H1 (cell line): ENCODE data around the gene KCNC2.

ENCODE experiments used
- EZH2 ChIP-seq: fragments of 200-600 bp; sonication (generic); IDR thresholded peaks from 2 replicates; pipeline ENCODE4 v1.7.1; 2012; ENCODE audit warnings: low read depth, mild to moderate bottlenecking, moderate library complexity, low read length, inconsistent platforms; ENCODE audit not compliant: severe bottlenecking
- NRF1 ChIP-seq: IDR thresholded peaks from 2 replicates; pipeline ENCODE4 v1.6.1; 2011; ENCODE audit warnings: mild to moderate bottlenecking, low read depth, low read length, improper control_type of control experiment
- POLR2A ChIP-seq, 2 experiments: IDR thresholded peaks; 1 replicate in 1 of 2; 2 replicates in 1 of 2; pipeline ENCODE4 v1.6.1; 2011; ENCODE audit warnings: low read depth in 2 of 2, low read length in 2 of 2, mild to moderate bottlenecking in 2 of 2; ENCODE audit errors: control extremely low read depth in 1 of 2
- RNF2 ChIP-seq: fragments of 200-900, 300-1000 bp; sonication (generic); IDR thresholded peaks from 2 replicates; pipeline ENCODE4 v1.7.1; 2016; ENCODE audit warnings: borderline replicate concordance, low read depth, mild to moderate bottlenecking, antibody characterized with exemption, low read length; ENCODE audit not compliant: poor library complexity, severe bottlenecking; ENCODE audit errors: missing control alignments
- TBP ChIP-seq: IDR thresholded peaks from 2 replicates; pipeline ENCODE4 v1.6.1; 2011; ENCODE audit warnings: low read depth, low read length, improper control_type of control experiment
- TF ChIP-seq, protein P1 (sequence below), 3 experiments: IDR thresholded peaks; 1 replicate in 2 of 3; 2 replicates in 1 of 3; pipeline versions ENCODE4 v1.5.1 to v1.6.1; 2011; ENCODE audit warnings: low read length in 3 of 3, mild to moderate bottlenecking in 3 of 3, inconsistent platforms in 2 of 3, low read depth in 1 of 3, moderate library complexity in 1 of 3; ENCODE audit not compliant: insufficient read depth in 1 of 3; ENCODE audit errors: control extremely low read depth in 1 of 3

- TF ChIP-seq RNF2: no peak
- TF ChIP-seq, protein P1, sequence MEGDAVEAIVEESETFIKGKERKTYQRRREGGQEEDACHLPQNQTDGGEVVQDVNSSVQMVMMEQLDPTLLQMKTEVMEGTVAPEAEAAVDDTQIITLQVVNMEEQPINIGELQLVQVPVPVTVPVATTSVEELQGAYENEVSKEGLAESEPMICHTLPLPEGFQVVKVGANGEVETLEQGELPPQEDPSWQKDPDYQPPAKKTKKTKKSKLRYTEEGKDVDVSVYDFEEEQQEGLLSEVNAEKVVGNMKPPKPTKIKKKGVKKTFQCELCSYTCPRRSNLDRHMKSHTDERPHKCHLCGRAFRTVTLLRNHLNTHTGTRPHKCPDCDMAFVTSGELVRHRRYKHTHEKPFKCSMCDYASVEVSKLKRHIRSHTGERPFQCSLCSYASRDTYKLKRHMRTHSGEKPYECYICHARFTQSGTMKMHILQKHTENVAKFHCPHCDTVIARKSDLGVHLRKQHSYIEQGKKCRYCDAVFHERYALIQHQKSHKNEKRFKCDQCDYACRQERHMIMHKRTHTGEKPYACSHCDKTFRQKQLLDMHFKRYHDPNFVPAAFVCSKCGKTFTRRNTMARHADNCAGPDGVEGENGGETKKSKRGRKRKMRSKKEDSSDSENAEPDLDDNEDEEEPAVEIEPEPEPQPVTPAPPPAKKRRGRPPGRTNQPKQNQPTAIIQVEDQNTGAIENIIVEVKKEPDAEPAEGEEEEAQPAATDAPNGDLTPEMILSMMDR (IDR thresholded peaks at IDR 0.05; ENCODE audit: control extremely low read depth in 1 of 3, insufficient read depth in 1 of 3, low read depth in 1 of 3, low read length in 3 of 3): peak in 2 of 3 experiments; percentile 19 to 24; a peak in 2 of 4 replicates
- no peak for TF ChIP-seq TBP
- TF ChIP-seq POLR2A (IDR thresholded peaks at IDR 0.05; ENCODE audit: control extremely low read depth in 1 of 2, low read depth in 2 of 2, low read length in 2 of 2): no peak
- TF ChIP-seq EZH2: no peak
- no peak for TF ChIP-seq NRF1
Measured at GRCh38 chr12:75087654-75088053, 122.0 kb downstream of the KCNC2 start.
